Astrocyte of the cerebellum (primary cell): ENCODE data around the gene ZMYND8.
"Not testable (repeated sequence)": the region's sequence is repeated elsewhere in the genome, so short reads cannot be mapped to it uniquely, and the experiment has no call there.

Experiments
- DNase-seq: peaks from one replicate; pipeline ENCODE4 v3.0.0-alpha.2; 2011; ENCODE audit warnings: low read depth
- H3K4me3 ChIP-seq: 2 replicates; pipeline ENCODE4 v1.5.1; 2011; ENCODE audit warnings: mild to moderate bottlenecking, low read depth, low read length, moderate library complexity
- in situ Hi-C: cut with HindIII; loops from 2 replicates; pipeline ENCODE4 v1.10.0; 2017; ENCODE audit warnings: low sequenced_read_pairs
- TF ChIP-seq, protein P1 (sequence below): IDR thresholded peaks from 2 replicates; pipeline ENCODE4 v1.5.1; 2012; ENCODE audit warnings: low read length, low read depth, moderate library complexity, mild to moderate bottlenecking; ENCODE audit errors: missing control alignments

The ZMYND8 gene

DNA sequence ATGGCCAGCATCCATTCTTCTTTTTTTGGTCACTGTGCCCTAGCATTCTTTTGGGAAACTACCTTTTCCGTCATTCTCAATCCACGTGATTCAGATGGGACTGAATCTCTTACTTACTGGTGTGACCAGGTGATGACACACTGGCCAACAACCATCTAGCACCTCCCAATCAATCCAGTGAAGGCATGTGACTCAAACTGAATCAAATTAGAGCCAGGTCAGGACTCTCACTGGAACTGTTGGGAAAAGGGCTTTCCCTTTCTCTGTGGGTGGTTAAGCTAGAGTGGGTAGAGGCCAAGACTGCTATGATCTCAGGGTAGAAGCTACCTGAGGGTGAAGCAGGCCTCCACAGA is 36.2 kb upstream of the ZMYND8 start:
- in situ Hi-C loops, result no loop called here
- DNase-seq, result no peak
- H3K4me3 ChIP-seq, result no peak overlapping the region
- TF ChIP-seq, protein P1, sequence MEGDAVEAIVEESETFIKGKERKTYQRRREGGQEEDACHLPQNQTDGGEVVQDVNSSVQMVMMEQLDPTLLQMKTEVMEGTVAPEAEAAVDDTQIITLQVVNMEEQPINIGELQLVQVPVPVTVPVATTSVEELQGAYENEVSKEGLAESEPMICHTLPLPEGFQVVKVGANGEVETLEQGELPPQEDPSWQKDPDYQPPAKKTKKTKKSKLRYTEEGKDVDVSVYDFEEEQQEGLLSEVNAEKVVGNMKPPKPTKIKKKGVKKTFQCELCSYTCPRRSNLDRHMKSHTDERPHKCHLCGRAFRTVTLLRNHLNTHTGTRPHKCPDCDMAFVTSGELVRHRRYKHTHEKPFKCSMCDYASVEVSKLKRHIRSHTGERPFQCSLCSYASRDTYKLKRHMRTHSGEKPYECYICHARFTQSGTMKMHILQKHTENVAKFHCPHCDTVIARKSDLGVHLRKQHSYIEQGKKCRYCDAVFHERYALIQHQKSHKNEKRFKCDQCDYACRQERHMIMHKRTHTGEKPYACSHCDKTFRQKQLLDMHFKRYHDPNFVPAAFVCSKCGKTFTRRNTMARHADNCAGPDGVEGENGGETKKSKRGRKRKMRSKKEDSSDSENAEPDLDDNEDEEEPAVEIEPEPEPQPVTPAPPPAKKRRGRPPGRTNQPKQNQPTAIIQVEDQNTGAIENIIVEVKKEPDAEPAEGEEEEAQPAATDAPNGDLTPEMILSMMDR, result no peak

DNA sequence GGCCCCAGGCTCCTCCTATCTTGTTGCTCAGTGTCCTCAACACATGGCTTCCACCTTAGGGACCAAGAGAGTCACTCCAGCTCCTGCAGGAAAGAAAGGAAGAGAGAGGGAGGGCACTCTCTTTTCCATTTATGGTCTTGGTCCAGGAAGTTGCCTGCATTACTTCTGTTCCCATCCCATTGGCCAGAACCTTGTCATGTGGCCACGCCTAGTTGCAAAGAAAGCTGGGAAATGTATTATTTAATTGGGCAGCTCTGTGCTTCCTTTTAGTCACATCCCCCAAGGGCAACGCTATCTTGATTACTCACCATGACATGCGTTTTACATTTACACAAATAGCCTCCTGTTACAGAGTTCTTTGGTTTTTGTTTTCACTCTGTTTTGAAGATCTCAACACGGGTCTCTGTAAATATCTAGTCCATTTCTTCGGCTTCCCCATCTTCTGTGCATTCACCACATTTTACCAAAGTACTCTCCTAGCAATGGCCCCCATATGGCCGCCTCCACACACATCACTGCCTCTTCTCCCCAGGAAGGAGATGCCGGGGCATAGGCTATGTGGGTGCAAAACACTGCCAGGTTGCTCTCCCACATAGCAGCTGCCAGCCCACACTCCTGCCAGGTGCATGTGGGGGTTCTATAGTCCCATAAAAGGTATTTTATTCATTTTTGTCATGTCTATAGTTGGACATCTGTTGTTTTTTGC is 35.7 kb upstream of the ZMYND8 start:
- in situ Hi-C loops, result no loop called here
- TF ChIP-seq, protein P1, result no peak
- H3K4me3 ChIP-seq, result no peak overlapping the region
- DNase-seq, result no peak

DNA sequence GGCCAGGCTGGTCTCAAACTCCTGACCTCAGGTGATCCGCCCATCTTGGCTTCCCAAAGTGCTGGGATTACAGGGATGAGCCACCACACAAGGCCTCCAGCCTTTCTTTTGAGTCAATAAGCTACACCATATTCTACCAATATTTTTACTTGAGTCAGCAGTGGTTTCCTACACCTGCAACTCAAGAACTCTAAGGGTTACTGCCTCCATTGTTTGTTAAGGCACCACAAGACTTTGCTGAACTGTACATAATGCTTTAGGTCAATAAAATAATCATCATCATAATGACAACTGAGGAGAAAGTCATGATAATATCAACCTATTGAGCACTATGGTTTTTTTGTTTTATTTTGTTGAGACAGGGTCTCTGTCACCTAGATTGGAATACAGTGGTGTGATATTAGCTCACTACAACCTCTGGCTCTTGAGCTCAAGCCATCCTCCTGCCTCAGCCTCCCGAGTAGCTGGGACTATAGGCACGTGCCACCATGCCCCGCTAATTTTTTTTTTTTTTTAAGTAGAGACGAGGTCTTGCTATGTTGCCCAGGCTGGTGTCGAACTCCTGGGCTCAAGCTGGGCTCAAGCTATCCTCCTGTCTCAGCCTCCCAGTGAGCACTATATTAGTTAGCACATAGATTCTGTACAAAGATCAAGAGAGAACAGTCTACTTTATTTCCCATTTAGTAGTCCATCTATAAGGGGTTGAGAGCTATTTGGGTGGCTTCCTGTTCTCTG is 34.9 kb upstream of the ZMYND8 start:
- in situ Hi-C loops, result no loop called here
- H3K4me3 ChIP-seq, result no peak overlapping the region
- TF ChIP-seq, protein P1, result no peak
- DNase-seq, result no peak

DNA sequence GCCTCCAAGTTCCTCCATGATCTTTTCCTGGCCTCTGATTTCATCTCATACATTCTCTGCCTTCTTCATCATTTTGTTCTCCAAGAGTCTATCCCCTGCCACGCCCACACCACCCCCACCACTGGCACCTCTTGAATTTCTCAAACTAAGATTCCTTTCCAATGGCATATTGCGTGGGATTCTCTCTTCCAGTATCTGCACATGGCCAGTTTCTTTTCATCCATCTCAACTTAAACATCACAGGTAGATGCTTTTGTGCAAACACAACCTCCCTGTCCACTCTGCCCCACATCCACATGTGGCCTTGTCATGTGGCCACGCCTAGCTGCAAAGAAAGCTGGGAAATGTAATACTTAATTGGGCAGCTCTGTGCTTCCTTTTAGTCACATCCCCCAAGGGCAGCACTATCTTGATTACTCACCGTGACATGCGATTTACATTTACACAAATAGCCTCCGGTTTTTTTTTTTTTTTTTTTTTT is 33.4 kb upstream of the ZMYND8 start:
- TF ChIP-seq, protein P1, result no peak
- in situ Hi-C loops, result no loop called here
- no peak for DNase-seq

DNA sequence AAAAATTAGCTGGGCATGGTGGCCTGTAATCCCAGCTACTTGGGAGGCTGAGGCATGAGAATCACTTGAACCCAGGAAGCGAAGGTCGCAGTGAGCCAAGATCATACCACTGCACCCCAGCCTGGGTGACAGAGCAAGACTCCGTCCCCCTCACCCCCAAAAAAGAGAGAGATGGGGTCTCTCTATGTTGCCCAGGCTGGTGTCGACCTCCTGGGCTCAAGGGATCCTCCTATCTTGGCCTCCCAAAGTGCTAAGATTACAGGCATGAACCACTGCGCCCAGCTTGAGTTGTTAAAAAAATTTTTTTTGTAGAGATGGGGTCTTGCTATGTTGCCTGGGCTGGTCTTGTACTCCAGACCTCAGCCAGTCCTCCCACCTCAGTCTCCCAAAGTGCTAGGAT is 29.5 kb upstream of the ZMYND8 start:
- H3K4me3 ChIP-seq, in situ Hi-C loops, DNase-seq: not testable (repeated sequence)

More for the DNA sequence above, 33.4 kb upstream of the ZMYND8 start:
- no peak overlapping the region for H3K4me3 ChIP-seq

DNA sequence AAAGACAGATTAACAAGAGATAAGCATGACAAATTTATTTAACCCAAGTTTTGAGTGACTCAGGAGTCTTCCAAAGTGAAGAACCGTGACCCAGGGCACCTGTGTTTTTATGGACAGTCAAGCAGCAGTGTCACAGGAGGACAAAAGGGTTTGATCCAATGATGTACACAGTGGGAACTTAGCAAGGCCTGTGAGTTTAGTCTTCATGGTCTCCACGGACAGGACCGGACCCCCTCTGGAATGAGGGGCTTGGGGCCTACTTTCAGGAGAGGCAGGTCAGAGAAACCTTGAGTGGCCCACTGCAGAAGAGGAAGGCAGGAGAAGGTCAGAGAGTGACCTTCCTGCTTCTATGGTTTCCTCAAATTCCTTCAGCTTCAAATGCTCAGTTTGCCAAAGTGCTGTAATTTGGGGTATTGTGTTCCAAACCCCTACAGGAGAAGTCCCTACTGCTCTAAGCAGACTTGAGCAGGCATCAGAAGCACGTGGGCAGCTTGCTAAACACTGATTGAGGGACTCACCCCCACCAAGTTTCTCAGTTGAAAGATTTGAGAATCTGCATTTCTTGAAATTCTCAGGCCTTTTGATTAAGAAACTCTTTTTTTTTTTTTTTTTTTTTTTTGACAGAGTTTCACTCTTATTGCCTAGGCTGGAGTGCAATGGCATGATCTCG is 26.4 kb upstream of the ZMYND8 start:
- in situ Hi-C loops, result no loop called here
- TF ChIP-seq, protein P1, result no peak

DNA sequence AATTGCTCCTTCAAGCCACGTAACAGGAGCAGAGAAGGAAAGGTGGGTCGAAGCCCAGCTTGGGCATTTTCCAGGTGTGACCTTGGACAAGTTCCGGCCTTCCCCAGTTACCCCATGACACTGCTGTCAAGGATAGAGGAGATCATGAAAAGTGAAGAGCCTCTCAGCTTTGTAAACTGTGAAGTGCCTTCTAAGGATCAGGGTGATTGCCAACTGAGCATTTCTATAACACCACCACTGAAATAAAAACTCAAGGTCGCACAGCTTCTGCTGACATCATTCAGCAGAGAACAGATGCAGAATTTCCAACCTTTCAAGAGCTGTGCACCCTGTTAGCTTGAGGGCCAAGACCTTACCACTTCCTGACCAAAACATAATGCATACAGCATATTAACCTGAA is 24.0 kb upstream of the ZMYND8 start:
- in situ Hi-C loops, result no loop called here
- no peak for DNase-seq
- TF ChIP-seq, protein P1, result no peak
- H3K4me3 ChIP-seq, result no peak overlapping the region

More for the DNA sequence above, 26.4 kb upstream of the ZMYND8 start:
- DNase-seq, result no peak
- H3K4me3 ChIP-seq, result no peak overlapping the region
